K562 (cell line): Measurements from ENCODE around the gene PRKAR1A. TPM values are rescaled to one million over a fixed set of nuclear protein-coding genes. Genes with fewer than 3 reads are reported as not detected.

Experiments
- ATAC-seq: fragments of 200-7000 bp; cut with Tn5 transposase; 3 replicates; pipeline ENCODE4 v1.9.1; 2020; ENCODE audit warnings: moderate library complexity
- BruUV-seq: library from RNA; stranded (reverse); fragments of 400-500 nt; replicated peaks from 2 replicates; lab custom pipeline; 2021; lab: Mats Ljungman, UMichigan
- CTCF ChIA-PET: fragments of 300-600 bp; formaldehyde crosslinking; extraction: SDS; loops from one replicate; lab custom pipeline; 2021; ENCODE audit warnings: low intra/inter-chr PET ratio; lab: Yijun Ruan, JAX
- POLR2A ChIA-PET: fragments of 300-600, 350-650 bp; sonication (Branson Sonifier 250); formaldehyde crosslinking; extraction: SDS; loops from one replicate; lab custom pipeline; 2021; ENCODE audit warnings: antibody characterized with exemption, inconsistent platforms; lab: Yijun Ruan, JAX
- DNase-seq, 4 experiments: peaks; one replicate each; pipeline versions ENCODE4 v3.0.0 to v3.0.0-alpha.2; 2011 to 2018; ENCODE audit warnings: low spot score in 3 of 4, mixed read lengths in 3 of 4; ENCODE audit errors: extremely low read depth in 1 of 4
- FAIRE-seq: peaks from 2 replicates; lab custom pipeline; 2011; peaks lifted over from hg19 to GRCh38; lab: Jason Lieb, UNC
- H2AFZ ChIP-seq: 2 replicates; pipeline ENCODE4 v1.6.0; 2011; ENCODE audit warnings: low read depth, low read length, control low read depth, inconsistent platforms
- H3K27ac ChIP-seq: fragments of 200-600 bp; 3 replicates; pipeline ENCODE4 v1.8.0; 2011; ENCODE audit warnings: low read depth, mild to moderate bottlenecking, control low read depth, inconsistent platforms, low read length, moderate library complexity, mixed read lengths; ENCODE audit errors: extremely low read depth
- H3K27me3 ChIP-seq, 2 experiments: fragments of 300-600 bp in 1 of 2; 2 replicates in 1 of 2; 3 replicates in 1 of 2; pipeline versions ENCODE4 v1.6.0 to v1.8.0; 2011; ENCODE audit warnings: inconsistent platforms in 2 of 2, low read length in 2 of 2, mild to moderate bottlenecking in 1 of 2, mixed read lengths in 1 of 2, moderate library complexity in 1 of 2; ENCODE audit not compliant: control insufficient read depth in 2 of 2, insufficient read depth in 2 of 2
- H3K36me3 ChIP-seq: fragments of 300-600 bp; 3 replicates; pipeline ENCODE4 v1.8.0; 2011; ENCODE audit warnings: mild to moderate bottlenecking, low read length, inconsistent platforms; ENCODE audit not compliant: control insufficient read depth, insufficient read depth
- H3K4me1 ChIP-seq, 2 experiments: fragments of 200-600 bp in 1 of 2; replicated peaks in 1 of 2; 2 replicates in 1 of 2; 3 replicates in 1 of 2; pipeline versions ENCODE4 v1.5.1 to v1.8.0; 2011; ENCODE audit warnings: inconsistent platforms in 2 of 2, low read length in 2 of 2, mild to moderate bottlenecking in 1 of 2, mixed read lengths in 1 of 2, moderate library complexity in 1 of 2; ENCODE audit not compliant: control insufficient read depth in 2 of 2, insufficient read depth in 2 of 2
- H3K4me2 ChIP-seq: 2 replicates; pipeline ENCODE4 v1.6.1; 2011; ENCODE audit warnings: low read length, control low read depth, inconsistent platforms, mixed read lengths; ENCODE audit not compliant: insufficient read depth
- H3K4me3 ChIP-seq: fragments of 200-600 bp; sonication (generic), shearing (Covaris generic); 2 replicates; pipeline ENCODE4 v1.5.1; 2016; ENCODE audit warnings: control low read depth, inconsistent platforms
- H3K79me2 ChIP-seq: fragments of 200-600 bp; 3 replicates; pipeline ENCODE4 v1.8.0; 2011; ENCODE audit warnings: low read length, inconsistent platforms; ENCODE audit not compliant: control insufficient read depth, insufficient read depth
- H3K9ac ChIP-seq, 2 experiments: 2 replicates each; pipeline versions ENCODE4 v1.6.0 to v1.6.1; 2011; ENCODE audit warnings: low read depth in 2 of 2, low read length in 2 of 2, control low read depth in 1 of 2, inconsistent platforms in 1 of 2, mild to moderate bottlenecking in 1 of 2, mixed read lengths in 1 of 2; ENCODE audit not compliant: insufficient read depth in 1 of 2
- H3K9me1 ChIP-seq: one replicate; pipeline ENCODE4 v1.6.0; 2011; ENCODE audit warnings: inconsistent platforms, mild to moderate bottlenecking, low read length, moderate library complexity; ENCODE audit not compliant: control insufficient read depth, insufficient read depth
- H3K9me3 ChIP-seq: replicated peaks from 2 replicates; pipeline ENCODE4 v1.5.1; 2011; ENCODE audit warnings: low read depth, low read length, inconsistent platforms; ENCODE audit not compliant: control insufficient read depth, insufficient read depth
- H4K20me1 ChIP-seq: replicated peaks from 2 replicates; pipeline ENCODE4 v1.6.1; 2011; ENCODE audit warnings: low read length, inconsistent platforms, mixed read lengths; ENCODE audit not compliant: control insufficient read depth, insufficient read depth
- E2F6 ChIP-seq, 2 experiments: IDR thresholded peaks; 2 replicates each; pipeline ENCODE4 v1.6.1; 2011; ENCODE audit warnings: borderline replicate concordance in 1 of 2, control low read depth in 1 of 2, low read depth in 1 of 2, low read length in 1 of 2, mild to moderate bottlenecking in 1 of 2, mixed read lengths in 1 of 2, moderate library complexity in 1 of 2; ENCODE audit not compliant: insufficient read depth in 1 of 2, insufficient read length in 1 of 2, poor library complexity in 1 of 2, severe bottlenecking in 1 of 2; ENCODE audit errors: extremely low read depth in 1 of 2
- ESRRA ChIP-seq: fragments of 450-650 bp; IDR thresholded peaks from 2 replicates; pipeline ENCODE4 v1.6.1; 2014; ENCODE audit warnings: low read depth, mild to moderate bottlenecking, moderate library complexity, borderline replicate concordance
- ETV5 ChIP-seq: sonication (generic); formaldehyde crosslinking; IDR thresholded peaks from 2 replicates; pipeline ENCODE4 v1.4.0; 2020; ENCODE audit warnings: low read depth, mild to moderate bottlenecking, missing genetic modification reagents
- GABPB2 ChIP-seq: fragments of 250-450 bp; sonication (Bioruptor Pico); conservative IDR thresholded peaks from 2 replicates; pipeline ENCODE4 v1.5.1; 2021; ENCODE audit warnings: mild to moderate bottlenecking
- HMG20B ChIP-seq: fragments of 250-450 bp; sonication (Bioruptor Pico); IDR thresholded peaks from 2 replicates; pipeline ENCODE4 v1.5.0; 2021; ENCODE audit warnings: mild to moderate bottlenecking
- MBD2 ChIP-seq: sonication (generic); IDR thresholded peaks from 2 replicates; pipeline ENCODE4 v1.6.1; 2016; ENCODE audit warnings: low read depth, borderline replicate concordance
- NEUROD1 ChIP-seq: fragments of 150-350 bp; IDR thresholded peaks from 2 replicates; pipeline ENCODE4 v1.6.1; 2014; ENCODE audit warnings: borderline replicate concordance, low read length, low read depth; ENCODE audit not compliant: partially characterized antibody
- ZBTB40 ChIP-seq, 2 experiments: fragments of 450-650 bp in 1 of 2; sonication (generic) in 1 of 2; formaldehyde crosslinking in 1 of 2; IDR thresholded peaks; 2 replicates each; pipeline versions ENCODE4 v1.7.1 to v1.9.0; 2016 to 2022; ENCODE audit warnings: inconsistent platforms in 1 of 2, mild to moderate bottlenecking in 1 of 2, missing genetic modification reagents in 1 of 2
- ZC3H4 ChIP-seq: sonication (generic); formaldehyde crosslinking; IDR thresholded peaks from 2 replicates; pipeline ENCODE4 v1.9.0; 2021; ENCODE audit warnings: missing genetic modification reagents, borderline replicate concordance
- ZFPM2 ChIP-seq: fragments of 250-450 bp; sonication (Bioruptor Pico); IDR thresholded peaks from 2 replicates; pipeline ENCODE4 v1.5.1; 2022; ENCODE audit warnings: mild to moderate bottlenecking
- ZNF224 ChIP-seq: sonication (generic); formaldehyde crosslinking; IDR thresholded peaks from 2 replicates; pipeline ENCODE4 v1.8.0; 2022; ENCODE audit warnings: mild to moderate bottlenecking, missing genetic modification reagents
- ZNF253 ChIP-seq: fragments of 250-450 bp; sonication (Bioruptor Pico); conservative IDR thresholded peaks from 2 replicates; pipeline ENCODE4 v1.6.1; 2021; ENCODE audit warnings: mild to moderate bottlenecking
- WGBS: fragments of 100-300 bp; shearing (Covaris generic); methylation state at CpG from one replicate; pipeline ENCODE4 v1.1.6; 2016; ENCODE audit warnings: low coverage, mixed read lengths; ENCODE audit not compliant: insufficient coverage; ENCODE audit errors: missing lambda C conversion rate; 5-methylcytosine and 5-hydroxymethylcytosine counted together
- in situ Hi-C: fragments of 300-500 bp; cut with MboI; formaldehyde crosslinking; loops from 4 replicates; pipeline ENCODE4 v1.15.0; 2018; ENCODE audit warnings: inconsistent platforms, mixed read lengths
- intact Hi-C: fragments of 100-400 bp; cut with micrococcal nuclease; formaldehyde crosslinking; loops from 2 replicates; pipeline ENCODE4 v1.14.2; 2022
- polyA plus RNA-seq, 8 experiments: library from polyadenylated mRNA; depleted of rRNA in 4 of 8; stranded (reverse) in 5 of 8; unstranded in 3 of 8; fragments of >200 nt; fragmentation: Nextera tagmentation in 2 of 8; fragmentation: Illumina TruSeq in 1 of 8; extraction: Ambion mirVana in 2 of 8; extraction: Trizol in 1 of 8; gene quantifications; 2 replicates each; pipeline versions ENCODE4 v1.2.1 to v1.2.3, GENCODE V29; 2011 to 2014; ENCODE audit warnings: inconsistent platforms in 1 of 8, missing spikeins in 1 of 8
- total RNA-seq, 7 experiments: library from RNA; depleted of rRNA in 6 of 7; stranded (reverse); fragments of >200 nt in 6 of 7; fragmentation: Illumina TruSeq in 2 of 7; extraction: Trizol in 2 of 7; gene quantifications; 2 replicates each; pipeline versions ENCODE4 v1.2.1 to v1.2.3, GENCODE V29; 2011 to 2021; ENCODE audit warnings: low replicate concordance in 1 of 7

The PRKAR1A gene
- total and polyA plus RNA-seq, 9 of the 15 experiments (the other 6 are each of a cell fraction or from before 2014, with no cell fraction given), result 15.0 to 95.6 (median 67.5) TPM

DNA sequence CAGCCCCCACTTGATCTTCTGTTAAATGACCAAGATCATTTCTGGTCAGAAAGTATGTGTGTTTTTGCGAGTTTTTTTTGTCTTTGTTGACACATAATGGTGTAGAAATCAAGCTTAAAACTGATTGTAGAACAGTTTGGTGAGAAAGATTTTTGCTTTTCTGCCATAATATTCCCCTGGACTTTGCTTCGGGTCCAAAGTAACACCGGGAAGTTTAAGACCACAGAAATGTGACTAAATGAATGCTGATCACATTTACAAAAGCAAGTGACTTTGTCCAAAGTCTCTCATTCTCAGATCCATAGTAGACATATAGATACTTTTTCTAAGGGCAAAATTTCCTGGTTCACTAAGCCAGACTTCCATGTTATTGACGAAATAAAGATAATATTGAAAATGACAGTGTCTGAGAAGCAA lies 86.3 kb downstream of the PRKAR1A start:
- H2AFZ ChIP-seq, result no peak overlapping the region
- H3K27ac ChIP-seq, result no peak overlapping the region
- peaks cover 22 to 24% of the 10 kb centered on the region in 2 experiments for H3K27me3 ChIP-seq
- no peak overlapping the region for H3K4me2 ChIP-seq
- no peaks in the 10 kb centered on the region for H3K36me3 ChIP-seq
- WGBS, result 3% methylated on average over 4 of the region's 4 CpGs
- intact Hi-C loops, result no loop called here
- no peak for ATAC-seq
- CTCF ChIA-PET, result no interaction called here
- BruUV-seq, result no TSS peak
- H3K79me2 ChIP-seq, result no peaks in the 10 kb centered on the region
- H3K4me3 ChIP-seq, result no peak overlapping the region
- in situ Hi-C loops, result no loop called here
- H3K9me1 ChIP-seq, result no peaks in the 10 kb centered on the region
- H4K20me1 ChIP-seq, result no peaks in the 10 kb centered on the region; the same call in 1 of the 2 replicates
- no peak for DNase-seq
- POLR2A ChIA-PET, result interaction anchor here (0.6 kb wide), 1 partner anchor 108 kb away, joined by 3 read pairs; no protein-coding TSS in a partner anchor
- peaks cover 0 to 17% of the 10 kb centered on the region in 2 experiments; a peak in 2 of 5 replicates for H3K4me1 ChIP-seq
- FAIRE-seq, result no peak
- no peak overlapping the region for H3K9ac ChIP-seq
- H3K9me3 ChIP-seq, result no peaks in the 10 kb centered on the region
- no peak for TF ChIP-seq MBD2
- TF ChIP-seq ZNF253, result no peak
- TF ChIP-seq ESRRA, result no peak
- no peak for TF ChIP-seq E2F6 (IDR thresholded peaks at IDR 0.05; ENCODE audit: borderline replicate concordance in 1 of 2, extremely low read depth in 1 of 2, insufficient read depth in 1 of 2, insufficient read length in 1 of 2, low read depth in 1 of 2, low read length in 1 of 2, poor library complexity in 1 of 2, severe bottlenecking in 1 of 2)
- TF ChIP-seq NEUROD1, result no peak
- no peak for TF ChIP-seq ZBTB40 (IDR thresholded peaks at IDR 0.05)
- TF ChIP-seq ZBTB40 (CRISPR knock-in tag; IDR thresholded peaks at IDR 0.05), result no peak
- TF ChIP-seq ZFPM2 (CRISPR knock-in tag), result no peak
- TF ChIP-seq ETV5, result no peak
- no peak for TF ChIP-seq HMG20B (CRISPR knock-in tag)
- TF ChIP-seq ZNF224, result no peak
- no peak for TF ChIP-seq ZC3H4 (CRISPR knock-in tag)
- TF ChIP-seq GABPB2 (CRISPR knock-in tag), result no peak
